NCI-H2081 (cell line): ENCODE results near the gene DESI1.
"Not testable (repeated sequence)": the region's sequence is repeated elsewhere in the genome, so short reads cannot be mapped to it uniquely, and the experiment has no call there.

Experiments used
- DNase-seq, 2 experiments: peaks; one replicate each; lab custom pipeline; 2025; lab: John Stamatoyannopoulos, UW

DESI1 gene

GRCh38 chr22:41634610-41635009 is 13.8 kb upstream of the DESI1 start:
- DNase-seq: not testable (repeated sequence)

GRCh38 chr22:41631615-41632014 is 10.8 kb upstream of the DESI1 start:
- DNase-seq: not testable (repeated sequence)

DNA sequence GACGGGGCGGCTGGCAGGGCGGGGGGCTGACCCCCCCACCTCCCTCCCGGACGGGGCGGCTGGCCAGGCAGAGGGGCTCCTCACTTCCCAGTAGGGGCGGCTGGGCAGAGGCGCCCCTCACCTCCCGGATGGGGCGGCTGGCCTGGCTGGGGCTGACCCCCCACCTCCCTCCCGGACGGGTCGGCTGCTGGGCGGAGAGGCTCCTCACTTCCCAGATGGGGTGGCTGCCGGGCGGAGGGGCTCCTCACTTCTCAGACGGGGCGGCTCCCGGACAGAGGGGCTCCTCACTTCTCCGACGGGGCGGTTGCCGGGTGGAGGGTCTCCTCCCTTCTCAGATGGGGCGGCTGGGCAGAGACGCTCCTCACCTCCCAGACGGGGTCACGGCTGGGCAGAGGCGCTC is 10.3 kb upstream of the DESI1 start:
- DNase-seq: not testable (repeated sequence)

DNA sequence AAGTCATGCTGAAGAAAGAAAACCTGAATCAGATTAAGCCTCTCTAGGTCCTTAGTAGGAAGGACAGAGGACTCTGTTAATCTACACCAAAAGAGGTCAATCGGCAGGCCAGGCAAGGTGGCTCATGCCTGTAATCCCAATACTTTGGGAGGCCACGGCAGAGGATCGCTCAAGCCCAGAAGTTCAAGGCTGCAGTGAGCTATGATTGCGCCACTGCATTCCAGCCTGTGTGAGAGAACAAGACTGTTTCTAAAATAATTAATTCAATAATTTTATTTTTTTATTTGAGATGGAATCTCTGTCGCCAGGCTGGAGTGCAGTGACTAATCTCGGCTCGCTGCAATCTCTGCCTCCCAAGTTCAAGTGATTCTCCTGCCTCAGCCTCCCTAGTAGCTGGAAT is 4.7 kb upstream of the DESI1 start:
- DNase-seq: no peak

DNA sequence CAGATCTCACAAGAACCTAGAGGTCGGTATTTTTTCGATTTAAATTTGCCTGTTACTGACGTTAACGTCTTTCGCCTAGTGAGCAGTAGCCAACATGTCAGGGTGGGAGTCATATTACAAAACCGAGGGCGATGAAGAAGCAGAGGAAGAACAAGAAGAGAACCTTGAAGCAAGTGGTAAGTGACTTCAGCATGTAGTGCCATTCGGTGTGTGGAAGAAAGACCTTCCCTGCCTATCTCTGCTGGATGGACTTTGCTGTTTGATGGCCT is 1.0 kb upstream of the DESI1 start:
- DNase-seq: no peak

DNA sequence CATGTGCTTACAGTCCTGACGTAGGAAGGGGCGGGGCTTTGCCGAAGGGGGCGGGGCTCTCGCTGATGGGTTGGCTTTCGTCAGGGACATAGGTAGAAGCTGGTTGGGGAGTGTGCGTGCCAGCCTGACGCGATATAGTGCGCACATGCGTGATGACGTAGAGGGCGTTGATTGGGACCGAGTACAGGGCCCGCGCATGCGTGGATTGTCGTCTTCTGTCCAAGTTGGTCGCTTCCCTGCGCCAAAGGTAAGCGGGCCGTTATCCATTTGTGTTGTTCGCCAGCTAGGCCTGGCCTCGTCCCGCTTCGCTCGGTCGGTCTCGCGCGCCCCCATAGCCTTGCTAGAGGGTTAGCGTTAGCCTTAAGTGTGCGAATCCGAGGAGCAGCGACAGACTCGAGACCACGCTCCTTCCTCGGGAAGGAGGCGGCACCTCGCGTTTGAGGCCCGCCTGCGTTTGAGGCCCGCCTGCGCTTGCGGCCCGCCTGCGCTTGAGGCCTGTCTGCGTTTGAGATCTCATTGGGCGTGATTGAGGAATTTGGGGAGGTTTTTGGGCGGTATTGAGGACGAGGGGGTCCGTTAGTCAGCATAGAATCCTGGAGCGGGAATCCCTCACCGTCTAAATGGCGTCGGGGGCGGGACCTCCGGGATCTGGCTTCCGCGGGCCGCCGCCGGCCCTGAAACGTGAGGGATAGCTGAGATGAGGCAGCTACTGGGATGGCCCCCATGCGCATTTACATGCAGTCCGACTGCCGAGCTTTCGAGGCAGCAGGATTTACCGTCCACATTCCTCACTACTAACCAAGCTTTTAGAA is 462 bp upstream of the DESI1 start, which contains the start of gene XRCC6:
XRCC6 (plus strand) TSS at position 197 of the 812 bp plus-strand sequence. CDS start 710 bp downstream, outside the sequence.
- DNase-seq: peak; percentile 97 to 98

DNA sequence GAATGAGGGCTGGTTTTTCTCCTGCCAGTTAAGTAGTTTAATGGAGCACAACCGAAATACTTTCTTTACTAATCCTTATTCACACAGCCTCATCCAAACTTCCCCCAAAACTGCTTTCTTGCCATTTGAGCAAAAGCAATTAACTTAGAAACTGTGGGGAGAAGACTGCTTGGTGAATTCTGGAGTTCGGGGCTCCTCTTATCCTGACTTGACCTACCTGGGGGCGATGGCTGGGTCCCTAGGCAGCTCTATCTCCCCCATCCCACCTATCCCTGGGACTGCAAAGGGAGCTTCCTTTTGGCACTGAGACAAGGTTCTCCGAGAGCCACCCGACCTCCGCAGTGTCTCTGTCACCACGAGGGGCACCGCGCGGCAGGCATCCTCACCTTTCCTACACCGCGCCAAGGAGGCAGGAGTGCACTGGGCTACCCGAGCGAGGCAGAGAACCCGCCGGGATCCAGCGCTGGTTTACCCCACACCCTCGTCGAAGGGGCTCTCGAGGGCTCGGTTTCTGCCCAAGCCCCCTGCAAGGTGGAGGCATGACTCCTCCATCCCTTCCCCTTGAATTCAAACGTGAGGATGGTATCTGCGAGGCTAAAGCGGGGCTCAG is 759 bp downstream of the DESI1 start:
- peak in 1 of 2 experiments; percentile 49 for DNase-seq

- DNase-seq: no peak
Observed at GRCh38 chr22:41613456-41613855, 7.4 kb downstream of the DESI1 start.

- no peak for DNase-seq
Observed at GRCh38 chr22:41612603-41613306, 8.1 kb downstream of the DESI1 start.

- DNase-seq: no peak
Observed at GRCh38 chr22:41608386-41608785, 12.5 kb downstream of the DESI1 start.

GRCh38 chr22:41603873-41604332 is 16.9 kb downstream of the DESI1 start:
- DNase-seq: no peak

- no peak for DNase-seq
Observed at GRCh38 chr22:41600976-41601375, 19.9 kb downstream of the DESI1 start.

GRCh38 chr22:41598891-41599635 is 21.8 kb downstream of the DESI1 start:
- no peak for DNase-seq

DNA sequence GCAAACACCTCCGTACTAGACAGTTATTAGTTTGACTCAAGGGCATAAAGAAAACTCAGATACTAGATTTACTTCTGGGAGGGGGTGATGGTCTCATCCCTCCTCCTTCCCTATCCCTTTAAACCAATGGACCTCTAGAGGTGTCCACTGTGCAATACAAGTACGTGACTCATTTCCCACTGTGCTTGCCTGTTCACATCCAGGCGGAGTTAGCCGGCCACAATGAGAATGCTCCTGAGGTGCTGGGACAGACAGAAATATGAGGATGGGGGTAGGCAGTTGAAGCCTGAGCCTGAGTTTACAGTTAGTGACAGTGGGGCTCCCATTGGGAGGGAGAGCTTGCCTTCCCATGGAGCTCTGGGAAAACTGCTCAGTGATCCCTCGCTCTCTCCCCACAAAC is 22.8 kb downstream of the DESI1 start:
- DNase-seq: no peak

GRCh38 chr22:41597635-41597953 is 23.2 kb downstream of the DESI1 start:
- DNase-seq: no peak

- peak; percentile 4 to 9 for DNase-seq
Observed at GRCh38 chr22:41596776-41597634, 23.8 kb downstream of the DESI1 start.

DNA sequence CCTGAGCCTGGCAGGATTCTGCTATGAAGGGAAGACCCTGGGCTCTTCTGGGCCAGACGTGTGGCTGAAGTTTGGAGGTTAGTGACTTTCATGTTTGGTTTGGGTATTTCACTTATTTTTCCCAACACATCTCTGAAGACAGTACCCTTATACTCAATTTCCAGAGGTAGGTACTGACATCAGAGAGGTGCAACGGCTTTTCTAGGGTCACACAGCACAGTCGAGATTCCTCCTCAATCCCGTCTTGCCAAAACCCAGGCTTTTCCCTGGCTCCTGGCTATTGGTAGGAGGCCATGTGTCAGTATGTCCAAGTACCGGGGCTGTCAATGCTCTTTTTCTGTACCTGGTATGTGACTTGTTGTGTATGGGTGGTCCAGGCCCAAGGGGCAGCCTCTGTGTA is 25.1 kb downstream of the DESI1 start:
- no peak for DNase-seq

- DNase-seq: not testable (repeated sequence)
Observed at GRCh38 chr22:41593336-41593960, 27.4 kb downstream of the DESI1 start.

GRCh38 chr22:41589391-41590241 is 31.2 kb downstream of the DESI1 start, which contains the start of gene PMM1:
Gene PMM1, minus strand, starts transcription at chr22:41589840. Its CDS starts 35 bp downstream, at chr22:41589805.
- DNase-seq: peak; percentile 98 to 99

DNA sequence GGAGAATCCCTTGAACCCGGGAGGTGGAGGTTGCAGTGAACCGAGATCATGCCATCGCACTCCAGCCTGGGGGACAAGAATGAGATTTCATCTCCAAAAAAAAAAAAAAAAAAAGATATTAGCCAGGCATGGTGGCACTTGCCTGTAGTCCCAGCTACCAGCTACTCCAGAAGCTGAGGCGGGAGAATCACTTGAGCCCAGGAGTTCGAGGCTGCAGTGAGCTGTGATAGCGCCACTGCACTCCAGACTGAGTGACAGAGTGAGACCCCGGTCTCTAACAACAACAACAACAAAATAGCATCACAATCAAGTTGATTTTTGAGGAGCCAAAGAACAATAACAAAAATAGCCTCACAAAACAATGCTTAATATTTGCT is 33.5 kb downstream of the DESI1 start:
- no peak for DNase-seq
